HepG2 (cell line): ENCODE measurements around the gene WDR53. TPM values are rescaled to one million over a fixed set of nuclear protein-coding genes. Genes with fewer than 3 reads are reported as not detected.

Experiments
- ADNP ChIP-seq: sonication (generic); formaldehyde crosslinking; IDR thresholded peaks from 2 replicates; pipeline ENCODE4 v1.4.0; 2020; ENCODE audit warnings: missing genetic modification reagents
- BHLHE40 ChIP-seq: IDR thresholded peaks from 2 replicates; pipeline ENCODE4 v1.6.1; 2011; ENCODE audit warnings: low read length, improper control_type of control experiment
- GATAD2A ChIP-seq: IDR thresholded peaks from 2 replicates; pipeline ENCODE4 v1.6.1; 2016
- KLF12 ChIP-seq: sonication (generic); formaldehyde crosslinking; IDR thresholded peaks from 2 replicates; pipeline ENCODE4 v1.4.0; 2020; ENCODE audit warnings: missing genetic modification reagents, borderline replicate concordance
- MXI1 ChIP-seq: IDR thresholded peaks from 3 replicates; pipeline ENCODE4 v1.6.1; 2012; ENCODE audit warnings: low read depth, low read length, inconsistent platforms, borderline replicate concordance
- MYC ChIP-seq: sonication (generic); formaldehyde crosslinking; IDR thresholded peaks from 2 replicates; pipeline ENCODE4 v1.9.0; 2021; ENCODE audit warnings: missing genetic modification reagents, borderline replicate concordance
- NFIB ChIP-seq: sonication (generic); formaldehyde crosslinking; IDR thresholded peaks from 2 replicates; pipeline ENCODE4 v1.9.0; 2021; ENCODE audit warnings: missing genetic modification reagents, mild to moderate bottlenecking, borderline replicate concordance
- PPARG ChIP-seq: conservative IDR thresholded peaks from 2 replicates; pipeline ENCODE4 v1.6.1; 2016; ENCODE audit warnings: missing biosample characterization, missing genetic modification reagents
- RERE ChIP-seq: IDR thresholded peaks from 2 replicates; pipeline ENCODE4 v1.6.1; 2016; ENCODE audit warnings: low read depth, missing genetic modification reagents, missing compliant biosample characterization
- SAP130 ChIP-seq: IDR thresholded peaks from 2 replicates; pipeline ENCODE4 v1.6.1; 2016; ENCODE audit warnings: low read depth
- TBX3 ChIP-seq: fragments of 450-650 bp; IDR thresholded peaks from 2 replicates; pipeline ENCODE4 v1.6.1; 2017; ENCODE audit warnings: antibody characterized with exemption, mild to moderate bottlenecking, inconsistent platforms, borderline replicate concordance
- TEAD3 ChIP-seq: optimal IDR thresholded peaks from 2 replicates; pipeline ENCODE3; 2016; ENCODE audit warnings: borderline replicate concordance
- YEATS2 ChIP-seq: sonication (generic); formaldehyde crosslinking; IDR thresholded peaks from 2 replicates; pipeline ENCODE4 v1.4.0; 2020; ENCODE audit warnings: missing genetic modification reagents, borderline replicate concordance
- ZFP82 ChIP-seq: sonication (generic); formaldehyde crosslinking; IDR thresholded peaks from 2 replicates; pipeline ENCODE4 v1.5.1; 2020; ENCODE audit warnings: mild to moderate bottlenecking, missing genetic modification reagents, borderline replicate concordance
- ZNF580 ChIP-seq: IDR thresholded peaks from 2 replicates; pipeline ENCODE4 v1.6.1; 2016; ENCODE audit warnings: low read depth, borderline replicate concordance
- ZNF614 ChIP-seq: IDR thresholded peaks from 2 replicates; pipeline ENCODE4 v1.6.1; 2018; ENCODE audit warnings: missing biosample characterization, missing genetic modification reagents, inconsistent platforms, borderline replicate concordance
- ZNF749 ChIP-seq: sonication (generic); formaldehyde crosslinking; IDR thresholded peaks from 2 replicates; pipeline ENCODE4 v1.8.0; 2022; ENCODE audit warnings: mild to moderate bottlenecking, missing genetic modification reagents, moderate library complexity, borderline replicate concordance
- ZNF883 ChIP-seq: sonication (generic); formaldehyde crosslinking; IDR thresholded peaks from 2 replicates; pipeline ENCODE4 v1.5.1; 2020; ENCODE audit warnings: mild to moderate bottlenecking, missing genetic modification reagents; ENCODE audit errors: not compliant biosample characterization
- ZSCAN12 ChIP-seq: sonication (generic); formaldehyde crosslinking; IDR thresholded peaks from 2 replicates; pipeline ENCODE4 v1.9.0; 2021; ENCODE audit warnings: mild to moderate bottlenecking, missing genetic modification reagents
- polyA plus RNA-seq, 8 experiments: library from polyadenylated mRNA; depleted of rRNA in 3 of 8; stranded (reverse) in 7 of 8; unstranded in 1 of 8; fragments of >200 nt; fragmentation: Illumina TruSeq in 4 of 8; extraction: Trizol in 4 of 8; gene quantifications; 2 replicates each; pipeline versions ENCODE4 v1.2.1 to v1.2.3, GENCODE V29; 2011 to 2016; ENCODE audit warnings: low read depth in 4 of 8, missing spikeins in 1 of 8, mixed read lengths in 1 of 8; ENCODE audit not compliant: insufficient read depth in 1 of 8
- total RNA-seq, 5 experiments: library from RNA; depleted of rRNA; stranded (reverse); fragments of >200 nt; fragmentation: Illumina TruSeq; extraction: Trizol; gene quantifications; 2 replicates each; pipeline ENCODE4 v1.2.3, GENCODE V29; 2016; ENCODE audit warnings: low read depth in 1 of 5
- TF ChIP-seq, protein P1 (sequence below): IDR thresholded peaks from 2 replicates; pipeline ENCODE4 v1.6.1; 2012; ENCODE audit warnings: inconsistent platforms
- TF ChIP-seq, protein P2 (sequence below): sonication (generic); formaldehyde crosslinking; IDR thresholded peaks from 2 replicates; pipeline ENCODE4 v1.4.0; 2020; ENCODE audit warnings: mild to moderate bottlenecking, missing genetic modification reagents
- TF ChIP-seq, protein P3 (sequence below): sonication (generic); formaldehyde crosslinking; IDR thresholded peaks from 2 replicates; pipeline ENCODE4 v1.5.1; 2020; ENCODE audit warnings: missing genetic modification reagents, mild to moderate bottlenecking, borderline replicate concordance

Gene WDR53
- total and polyA plus RNA-seq, 2 of the 13 experiments (the other 11 are each of a cell fraction or from before 2014, with no cell fraction given): 3.5 to 7.7 TPM

DNA sequence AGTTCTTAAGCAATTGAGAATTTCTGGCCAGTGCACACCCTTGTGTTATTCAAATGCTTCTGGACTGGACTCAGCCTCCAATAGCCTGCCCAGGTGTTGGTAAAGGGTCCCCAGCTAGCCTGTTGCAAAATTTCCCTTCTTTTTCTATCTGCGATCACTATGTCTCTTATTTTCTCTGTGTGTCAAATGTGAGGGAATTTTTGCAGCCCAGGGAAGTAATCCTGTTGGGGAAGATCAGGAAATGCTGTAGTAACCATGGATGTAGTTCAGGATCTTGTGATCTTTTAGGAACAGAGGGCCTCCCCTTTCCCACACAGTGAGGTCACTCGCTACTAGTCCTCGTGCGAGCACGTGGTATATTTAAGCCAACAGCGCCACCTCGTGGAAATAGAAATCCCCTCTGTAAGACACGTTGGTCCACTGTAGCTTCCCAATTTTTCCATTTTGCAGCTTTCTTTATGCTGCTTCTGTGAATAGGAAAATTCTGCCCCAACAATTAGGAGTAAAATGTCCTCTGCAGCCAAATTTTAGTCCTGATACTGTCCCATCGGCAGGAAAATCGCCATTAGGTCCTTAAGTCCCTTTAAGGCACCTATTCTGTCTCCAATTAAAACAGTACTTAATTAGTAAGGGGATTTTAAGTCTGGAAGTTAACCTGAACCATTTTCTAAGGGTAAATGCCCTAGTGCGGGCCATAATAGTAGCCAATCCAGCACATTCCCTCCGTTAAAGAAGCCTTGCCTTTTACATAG, 49.2 kb downstream of the WDR53 start (continued):
- TF ChIP-seq, protein P1, sequence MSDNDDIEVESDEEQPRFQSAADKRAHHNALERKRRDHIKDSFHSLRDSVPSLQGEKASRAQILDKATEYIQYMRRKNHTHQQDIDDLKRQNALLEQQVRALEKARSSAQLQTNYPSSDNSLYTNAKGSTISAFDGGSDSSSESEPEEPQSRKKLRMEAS: peak; percentile 90
- TF ChIP-seq, protein P2, sequence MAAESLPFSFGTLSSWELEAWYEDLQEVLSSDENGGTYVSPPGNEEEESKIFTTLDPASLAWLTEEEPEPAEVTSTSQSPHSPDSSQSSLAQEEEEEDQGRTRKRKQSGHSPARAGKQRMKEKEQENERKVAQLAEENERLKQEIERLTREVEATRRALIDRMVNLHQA (CRISPR knock-in tag): no peak
- TF ChIP-seq ZNF614 (CRISPR knock-in tag) (peak; percentile 43; the same call in 1 of the 2 replicates), BHLHE40 (peak; percentile 31; the same call in 1 of the 2 replicates), ZSCAN12 (CRISPR knock-in tag) (no peak), GATAD2A (peak; percentile 64), NFIB (CRISPR knock-in tag) (no peak), TEAD3 (CRISPR knock-in tag) (peak; percentile 41), ADNP (CRISPR knock-in tag) (no peak), TBX3 (no peak), ZNF749 (CRISPR knock-in tag) (no peak; the same call in 1 of the 2 replicates), ZNF883 (no peak), ZFP82 (CRISPR knock-in tag) (no peak), MYC (peak; percentile 56; the same call in 1 of the 2 replicates), YEATS2 (CRISPR knock-in tag) (peak; percentile 57; the same call in 1 of the 2 replicates), PPARG (CRISPR knock-in tag) (peak; percentile 34; the same call in 1 of the 2 replicates), SAP130 (CRISPR knock-in tag) (peak; percentile 60), MXI1 (peak; percentile 33; the same call in 1 of the 3 replicates), KLF12 (CRISPR knock-in tag) (no peak), RERE (CRISPR knock-in tag) (no peak), ZNF580 (CRISPR knock-in tag) (peak; percentile 32; the same call in 1 of the 2 replicates)
- TF ChIP-seq, protein P3, sequence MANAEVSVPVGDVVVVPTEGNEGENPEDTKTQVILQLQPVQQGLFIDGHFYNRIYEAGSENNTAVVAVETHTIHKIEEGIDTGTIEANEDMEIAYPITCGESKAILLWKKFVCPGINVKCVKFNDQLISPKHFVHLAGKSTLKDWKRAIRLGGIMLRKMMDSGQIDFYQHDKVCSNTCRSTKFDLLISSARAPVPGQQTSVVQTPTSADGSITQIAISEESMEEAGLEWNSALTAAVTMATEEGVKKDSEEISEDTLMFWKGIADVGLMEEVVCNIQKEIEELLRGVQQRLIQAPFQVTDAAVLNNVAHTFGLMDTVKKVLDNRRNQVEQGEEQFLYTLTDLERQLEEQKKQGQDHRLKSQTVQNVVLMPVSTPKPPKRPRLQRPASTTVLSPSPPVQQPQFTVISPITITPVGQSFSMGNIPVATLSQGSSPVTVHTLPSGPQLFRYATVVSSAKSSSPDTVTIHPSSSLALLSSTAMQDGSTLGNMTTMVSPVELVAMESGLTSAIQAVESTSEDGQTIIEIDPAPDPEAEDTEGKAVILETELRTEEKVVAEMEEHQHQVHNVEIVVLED (CRISPR knock-in tag): 0 out of 2 replicates have a peak, but pooled peaks have one; percentile 28
